WTC11 (cell line): Measurements from ENCODE around the gene VIM. TPM values are rescaled to one million over a fixed set of nuclear protein-coding genes. Genes with fewer than 3 reads are reported as not detected.
A peak's percentile ranks its signal among the peaks of the same experiment; 100 is the strongest.

Experiments
- ATAC-seq: fragments of 200-7000 bp; cut with Tn5 transposase; 2 replicates; pipeline ENCODE4 v1.10.0; 2021; ENCODE audit warnings: mild to moderate bottlenecking, moderate library complexity
- CTCF ChIA-PET: fragments of 300-600 bp; sonication (Branson Sonifier 250); formaldehyde crosslinking; loops from one replicate; lab custom pipeline; 2021; ENCODE audit warnings: antibody characterized with exemption; lab: Charles Lee
- POLR2A ChIA-PET: fragments of 350-600 bp; sonication (Branson Sonifier 250); formaldehyde crosslinking; loops from one replicate; lab custom pipeline; 2021; ENCODE audit warnings: antibody characterized with exemption; lab: Charles Lee
- DNase-seq: peaks from one replicate; pipeline ENCODE4 v3.0.0; 2021; ENCODE audit warnings: low spot score
- H3K27ac Mint-ChIP-seq: 2 replicates; pipeline ENCODE4 v1.8.0; 2021; ENCODE audit warnings: mixed read lengths
- H3K27me3 Mint-ChIP-seq: 2 replicates; pipeline ENCODE4 v1.8.0; 2021; ENCODE audit warnings: low read depth, mild to moderate bottlenecking, moderate library complexity, mixed read lengths
- H3K36me3 Mint-ChIP-seq: 2 replicates; pipeline ENCODE4 v1.8.0; 2021; ENCODE audit warnings: mixed read lengths
- H3K4me1 Mint-ChIP-seq: 2 replicates; pipeline ENCODE4 v1.8.0; 2022; ENCODE audit warnings: mixed read lengths
- H3K4me3 Mint-ChIP-seq: 2 replicates; pipeline ENCODE4 v1.8.0; 2021; ENCODE audit warnings: mild to moderate bottlenecking, moderate library complexity, mixed read lengths
- H3K9me3 Mint-ChIP-seq: 2 replicates; pipeline ENCODE4 v1.8.0; 2021; ENCODE audit warnings: mixed read lengths
- AFF4 ChIP-seq: sonication (generic); formaldehyde crosslinking; IDR thresholded peaks from 2 replicates; pipeline ENCODE4 v1.8.1; 2023; ENCODE audit warnings: mild to moderate bottlenecking, missing genetic modification reagents, borderline replicate concordance
- ATF2 ChIP-seq: sonication (generic); formaldehyde crosslinking; IDR thresholded peaks from 2 replicates; pipeline ENCODE4 v1.8.1; 2022; ENCODE audit warnings: low read depth, missing genetic modification reagents, borderline replicate concordance
- CBFB ChIP-seq: sonication (generic); formaldehyde crosslinking; IDR thresholded peaks from 2 replicates; pipeline ENCODE4 v1.8.1; 2022; ENCODE audit warnings: mild to moderate bottlenecking, low read depth, missing genetic modification reagents
- CREB1 ChIP-seq: sonication (generic); formaldehyde crosslinking; IDR thresholded peaks from 2 replicates; pipeline ENCODE4 v1.8.0; 2023; ENCODE audit warnings: mild to moderate bottlenecking, missing genetic modification reagents
- CREM ChIP-seq: sonication (generic); formaldehyde crosslinking; IDR thresholded peaks from 2 replicates; pipeline ENCODE4 v1.8.1; 2022; ENCODE audit warnings: mild to moderate bottlenecking, missing genetic modification reagents, moderate library complexity
- E2F5 ChIP-seq: sonication (generic); formaldehyde crosslinking; IDR thresholded peaks from 2 replicates; pipeline ENCODE4 v1.8.1; 2022; ENCODE audit warnings: mild to moderate bottlenecking, moderate library complexity, missing genetic modification reagents
- FOXK1 ChIP-seq: sonication (generic); formaldehyde crosslinking; IDR thresholded peaks from 2 replicates; pipeline ENCODE4 v1.8.0; 2022; ENCODE audit warnings: mild to moderate bottlenecking, moderate library complexity, missing genetic modification reagents
- FOXP1 ChIP-seq: sonication (generic); formaldehyde crosslinking; IDR thresholded peaks from 2 replicates; pipeline ENCODE4 v1.8.0; 2022; ENCODE audit warnings: missing genetic modification reagents, mild to moderate bottlenecking, moderate library complexity, borderline replicate concordance
- GRHL2 ChIP-seq: fragments of 250-450 bp; sonication (Bioruptor Pico); IDR thresholded peaks from 2 replicates; pipeline ENCODE4 v1.8.0; 2022; ENCODE audit warnings: mild to moderate bottlenecking, moderate library complexity; ENCODE audit not compliant: insufficient replicate concordance, severe bottlenecking
- HMGA2 ChIP-seq: fragments of 250-450 bp; sonication (Bioruptor Pico); IDR thresholded peaks from 2 replicates; pipeline ENCODE4 v1.4.0; 2021; ENCODE audit warnings: mild to moderate bottlenecking, moderate library complexity
- IRF1 ChIP-seq: sonication (generic); formaldehyde crosslinking; IDR thresholded peaks from 2 replicates; pipeline ENCODE4 v1.8.0; 2023; ENCODE audit warnings: missing genetic modification reagents
- IRF2 ChIP-seq: sonication (generic); formaldehyde crosslinking; IDR thresholded peaks from 2 replicates; pipeline ENCODE4 v1.8.0; 2022; ENCODE audit warnings: low read depth, missing genetic modification reagents, borderline replicate concordance
- JAZF1 ChIP-seq: fragments of 250-450 bp; sonication (Bioruptor Pico); IDR thresholded peaks from 2 replicates; pipeline ENCODE4 v1.9.0; 2021; ENCODE audit warnings: moderate library complexity, mild to moderate bottlenecking, inconsistent platforms
- MAX ChIP-seq: sonication (generic); formaldehyde crosslinking; IDR thresholded peaks from 2 replicates; pipeline ENCODE4 v1.8.0; 2022; ENCODE audit warnings: mild to moderate bottlenecking, missing genetic modification reagents
- NFYB ChIP-seq: sonication (generic); formaldehyde crosslinking; conservative IDR thresholded peaks from 2 replicates; pipeline ENCODE4 v1.8.0; 2022; ENCODE audit warnings: low read depth, missing genetic modification reagents
- NR1H2 ChIP-seq: sonication (generic); formaldehyde crosslinking; IDR thresholded peaks from 2 replicates; pipeline ENCODE4 v1.9.0; 2021; ENCODE audit warnings: mild to moderate bottlenecking, moderate library complexity, missing genetic modification reagents
- NR2C2 ChIP-seq: sonication (generic); formaldehyde crosslinking; IDR thresholded peaks from 2 replicates; pipeline ENCODE4 v1.8.0; 2022; ENCODE audit warnings: mild to moderate bottlenecking, missing genetic modification reagents
- STAT6 ChIP-seq: sonication (generic); formaldehyde crosslinking; conservative IDR thresholded peaks from 2 replicates; pipeline ENCODE4 v1.8.1; 2023; ENCODE audit warnings: mild to moderate bottlenecking, low read depth, missing genetic modification reagents, moderate library complexity
- TEAD1 ChIP-seq: sonication (generic); formaldehyde crosslinking; IDR thresholded peaks from 2 replicates; pipeline ENCODE4 v1.8.0; 2022; ENCODE audit warnings: mild to moderate bottlenecking, missing genetic modification reagents
- TEAD4 ChIP-seq: sonication (generic); formaldehyde crosslinking; IDR thresholded peaks from 2 replicates; pipeline ENCODE4 v1.8.0; 2022; ENCODE audit warnings: mild to moderate bottlenecking, missing genetic modification reagents
- TP53 ChIP-seq: sonication (generic); formaldehyde crosslinking; IDR thresholded peaks from 2 replicates; pipeline ENCODE4 v1.8.1; 2023; ENCODE audit warnings: mild to moderate bottlenecking, missing genetic modification reagents
- USF2 ChIP-seq: sonication (generic); formaldehyde crosslinking; IDR thresholded peaks from 2 replicates; pipeline ENCODE4 v1.8.1; 2023; ENCODE audit warnings: mild to moderate bottlenecking, missing genetic modification reagents, moderate library complexity
- ZMAT4 ChIP-seq: fragments of 250-450 bp; sonication (Bioruptor Pico); IDR thresholded peaks from 2 replicates; pipeline ENCODE4 v1.9.0; 2021; ENCODE audit warnings: mild to moderate bottlenecking
- ZNF317 ChIP-seq: sonication (generic); formaldehyde crosslinking; IDR thresholded peaks from 2 replicates; pipeline ENCODE4 v1.8.1; 2023; ENCODE audit warnings: low read depth, mild to moderate bottlenecking, moderate library complexity, missing genetic modification reagents, borderline replicate concordance
- total RNA-seq: library from RNA; stranded (reverse); gene quantifications from 3 replicates; pipeline ENCODE4 v1.2.3, GENCODE V29; 2021

Gene VIM
- total RNA-seq, 1 experiment from 2014 or later, result 74.1 TPM

- TF ChIP-seq E2F5 (CRISPR knock-in tag), result 0 out of 2 replicates have a peak, but pooled peaks have one; percentile 66
- TF ChIP-seq FOXP1 (CRISPR knock-in tag), result peak; percentile 64; the same call in 1 of the 2 replicates
- peak; percentile 19 for TF ChIP-seq ZNF317
- TF ChIP-seq JAZF1 (CRISPR knock-in tag), result no peak
- 0 out of 2 replicates have a peak, but pooled peaks have one; percentile 5 for TF ChIP-seq CBFB (CRISPR knock-in tag)
- peak; percentile 92; the same call in 1 of the 2 replicates for TF ChIP-seq AFF4 (CRISPR knock-in tag)
- TF ChIP-seq IRF2 (CRISPR knock-in tag), result no peak
Measured at GRCh38 chr10:17229717-17229966, 1.6 kb downstream of the VIM start (continued).

- ChIA-PET CTCF (interaction anchor here (0.6 to 2.4 kb wide), 39 partner anchors 10 to 635 kb away, joined by 3 to 20 read pairs (median 4); partner anchors contain the start of genes RSU1 and TRDMT1), POLR2A (interaction anchor here (0.6 to 1.7 kb wide), 5 partner anchors 14 to 372 kb away, joined by 3 to 6 read pairs (median 5); partner anchors contain the start of gene TRDMT1)
- Mint-ChIP-seq H3K27me3 (peaks cover 52% of the 10 kb centered on the region), H3K4me3 (peak overlapping the region; percentile 93), H3K9me3 (no peaks in the 10 kb centered on the region), H3K27ac (peak overlapping the region; percentile 93), H3K36me3 (peaks cover 18% of the 10 kb centered on the region), H3K4me1 (peaks cover 24% of the 10 kb centered on the region)
- ATAC-seq (peak; percentile 70), DNase-seq (peak; percentile 87)
- TF ChIP-seq CREM (CRISPR knock-in tag) (peak; percentile 46; the same call in 1 of the 2 replicates), NFYB (CRISPR knock-in tag) (no peak), USF2 (CRISPR knock-in tag) (no peak), TP53 (CRISPR knock-in tag) (no peak; the same call in 1 of the 2 replicates), IRF2 (CRISPR knock-in tag) (no peak), CBFB (CRISPR knock-in tag) (no peak), FOXP1 (CRISPR knock-in tag) (no peak), MAX (CRISPR knock-in tag) (peak; percentile 52), CREB1 (CRISPR knock-in tag) (no peak), FOXK1 (CRISPR knock-in tag) (peak; percentile 58; the same call in 1 of the 2 replicates), TEAD4 (CRISPR knock-in tag) (no peak), IRF1 (CRISPR knock-in tag) (no peak), GRHL2 (CRISPR knock-in tag) (no peak), ZMAT4 (CRISPR knock-in tag) (no peak), STAT6 (no peak), HMGA2 (no peak; the same call in 1 of the 2 replicates), NR2C2 (no peak), NR1H2 (CRISPR knock-in tag) (no peak), TEAD1 (no peak), ATF2 (CRISPR knock-in tag) (no peak)
Measured at GRCh38 chr10:17229967-17230682, 2.1 kb downstream of the VIM start.
